ENCODE results near the gene GLS. TPM values are rescaled to one million over a fixed set of nuclear protein-coding genes. Genes with fewer than 3 reads are reported as not detected.
A peak's percentile ranks its signal among the peaks of the same experiment; 100 is the strongest.

GLS gene
- total RNA-seq, 2 experiments from 2014 or later, result 175 to 187 TPM

DNA sequence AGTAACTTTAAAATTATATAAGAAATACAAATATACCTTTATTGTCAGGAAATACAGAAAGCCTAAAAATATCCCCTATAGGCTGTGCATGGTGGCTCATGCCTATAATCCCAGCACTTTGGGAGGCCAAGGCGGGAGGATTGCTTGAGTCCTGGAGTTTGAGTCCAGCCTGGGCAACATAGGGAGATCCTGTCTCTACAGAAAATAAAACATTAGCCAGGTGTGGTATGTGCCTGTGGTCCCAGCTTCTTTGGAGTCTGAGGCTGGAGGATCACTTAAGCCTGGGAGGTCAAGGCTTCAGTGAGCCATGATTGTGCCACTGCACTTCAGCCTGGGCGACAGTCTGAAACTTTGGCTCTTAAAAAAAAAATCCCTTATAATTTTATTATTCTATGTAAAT is 29.1 kb downstream of the GLS start:
- Mint-ChIP-seq H3K36me3 (peaks cover 30% of the 10 kb centered on the region), H3K27me3 (no peaks in the 10 kb centered on the region), H3K9me3 (no peaks in the 10 kb centered on the region), H3K4me3 (no peak overlapping the region), H3K4me1 (peaks cover 17% of the 10 kb centered on the region), H3K27ac (no peak overlapping the region)
- POLR2A ChIA-PET, result no interaction called here
- ATAC-seq (ENCODE audit: low read depth), result no peak
- DNase-seq, result no peak

DNA sequence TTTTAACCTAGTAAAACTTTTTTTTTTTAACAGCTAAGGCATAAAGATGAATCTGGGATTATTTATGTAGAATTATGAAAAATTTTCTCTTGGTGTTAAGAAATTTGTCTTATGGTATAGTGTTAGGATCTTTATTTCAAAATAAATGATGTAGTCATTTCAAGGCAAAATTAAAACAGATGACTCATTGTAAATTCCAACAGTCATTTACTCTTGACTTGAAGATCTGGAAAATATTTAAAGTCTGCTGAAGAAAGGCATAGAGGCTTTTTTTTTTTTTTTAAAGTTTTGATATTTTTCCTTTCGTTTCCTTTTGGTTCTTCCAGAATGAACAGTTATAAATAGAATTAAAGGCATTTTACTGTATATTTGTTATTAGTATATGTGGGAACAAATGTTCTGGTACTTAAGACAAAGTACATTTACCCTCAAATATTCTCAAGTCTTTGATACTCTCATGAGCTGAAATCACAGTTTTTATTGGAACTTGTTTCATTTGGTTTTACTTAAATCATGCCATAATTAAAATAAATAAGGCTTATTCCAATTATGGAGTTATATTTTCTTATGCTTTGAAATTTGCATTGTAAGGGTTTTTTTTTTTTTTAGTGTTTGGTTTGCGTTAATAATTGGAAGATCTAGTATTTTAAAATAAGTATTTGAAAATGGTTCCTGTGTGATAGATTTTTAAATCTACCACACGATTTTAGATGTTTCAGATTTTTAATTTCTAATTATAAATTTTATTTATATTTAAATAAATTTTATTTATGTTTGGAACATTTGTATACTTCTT is 29.9 kb downstream of the GLS start:
- ATAC-seq (ENCODE audit: low read depth) (no peak), DNase-seq (no peak)
- no peak overlapping the region for H3K27ac Mint-ChIP-seq
- H3K36me3 Mint-ChIP-seq, result peaks cover 29% of the 10 kb centered on the region
- no peaks in the 10 kb centered on the region for H3K27me3 Mint-ChIP-seq
- POLR2A ChIA-PET, result no interaction called here
- H3K9me3 Mint-ChIP-seq, result no peaks in the 10 kb centered on the region
- H3K4me3 Mint-ChIP-seq, result no peak overlapping the region
- peaks cover 17% of the 10 kb centered on the region for H3K4me1 Mint-ChIP-seq

GRCh38 chr2:190911813-190912212 is 31.2 kb downstream of the GLS start:
- Mint-ChIP-seq H3K9me3 (no peaks in the 10 kb centered on the region), H3K27me3 (no peaks in the 10 kb centered on the region), H3K4me1 (peaks cover 23% of the 10 kb centered on the region), H3K36me3 (peaks cover 37% of the 10 kb centered on the region), H3K27ac (no peak overlapping the region), H3K4me3 (no peak overlapping the region)
- no peak for DNase-seq
- POLR2A ChIA-PET, result interaction anchor here (0.9 kb wide), 1 partner anchor 30 kb away, joined by 4 read pairs; no protein-coding TSS in a partner anchor
- peak; percentile 16 for ATAC-seq (ENCODE audit: low read depth)

DNA sequence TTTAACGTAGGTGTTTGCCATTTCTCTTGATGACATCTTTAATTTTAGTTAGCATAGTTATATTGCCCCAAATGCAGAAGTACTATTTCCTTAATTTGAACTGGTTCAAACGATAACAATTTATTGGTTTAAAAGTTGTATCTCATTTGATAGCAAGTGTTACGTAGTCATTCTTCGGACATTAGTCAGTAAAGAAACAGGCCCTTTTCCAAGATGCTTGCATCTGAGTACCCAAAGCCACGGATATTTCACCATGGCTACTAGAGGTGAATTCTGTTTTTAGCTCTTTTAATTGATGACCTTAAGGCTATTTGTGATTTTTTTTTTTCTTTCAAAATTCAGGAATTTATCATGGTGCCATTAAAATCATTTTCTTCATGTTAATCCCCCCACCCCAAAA is 32.1 kb downstream of the GLS start:
- POLR2A ChIA-PET, result no interaction called here
- Mint-ChIP-seq H3K4me3 (no peak overlapping the region), H3K27me3 (no peaks in the 10 kb centered on the region), H3K9me3 (peaks cover 2% of the 10 kb centered on the region), H3K36me3 (peaks cover 42% of the 10 kb centered on the region), H3K4me1 (peaks cover 28% of the 10 kb centered on the region), H3K27ac (no peak overlapping the region)
- no peak for DNase-seq
- no peak for ATAC-seq (ENCODE audit: low read depth)

DNA sequence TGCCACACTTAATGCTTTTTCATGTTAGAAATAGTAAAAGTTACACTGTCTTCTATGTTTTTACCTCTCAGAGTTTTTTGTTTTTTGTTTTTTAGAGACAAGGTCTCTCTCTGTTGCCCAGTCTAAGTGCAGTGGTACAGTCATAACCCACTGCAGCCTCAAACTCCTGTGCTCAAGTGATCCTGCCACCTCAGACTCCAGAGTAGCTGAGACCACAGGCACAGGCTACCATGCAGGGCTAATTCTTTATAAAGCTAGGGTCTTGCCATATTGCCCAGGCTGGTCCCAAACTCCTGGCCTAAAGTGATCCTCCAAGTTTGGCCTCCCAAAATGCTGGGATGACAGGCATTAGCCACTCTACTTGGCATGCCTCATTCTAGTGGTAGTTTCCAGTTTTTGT is 33.1 kb downstream of the GLS start:
- no peak for DNase-seq
- no peaks in the 10 kb centered on the region for H3K27me3 Mint-ChIP-seq
- H3K4me3 Mint-ChIP-seq, result no peak overlapping the region
- POLR2A ChIA-PET, result interaction anchor here (1.4 kb wide), 1 partner anchor 32 kb away, joined by 3 read pairs; no protein-coding TSS in a partner anchor
- H3K36me3 Mint-ChIP-seq, result peaks cover 49% of the 10 kb centered on the region
- peaks cover 25% of the 10 kb centered on the region for H3K4me1 Mint-ChIP-seq
- no peak overlapping the region for H3K27ac Mint-ChIP-seq
- peaks cover 4% of the 10 kb centered on the region for H3K9me3 Mint-ChIP-seq
- ATAC-seq (ENCODE audit: low read depth), result no peak

DNA sequence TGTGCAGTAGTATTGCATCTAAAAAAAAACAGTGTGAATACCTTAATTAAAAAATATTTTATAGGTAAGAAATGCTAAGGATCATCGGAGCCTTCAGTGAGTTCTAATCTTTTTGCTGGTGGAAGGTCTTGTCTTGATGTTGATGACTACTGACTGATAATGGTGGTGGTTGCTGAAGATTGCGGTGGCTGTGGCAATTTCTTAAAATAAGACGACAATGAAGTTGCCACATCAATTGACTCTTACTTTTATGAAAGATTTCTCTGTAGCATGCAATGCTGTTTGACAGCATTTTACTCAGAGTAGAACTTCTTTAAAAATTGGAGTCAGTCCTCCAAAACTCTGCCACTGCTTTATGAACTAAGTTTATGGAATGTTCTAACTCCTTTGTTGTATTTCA is 36.2 kb downstream of the GLS start:
- DNase-seq, result no peak
- Mint-ChIP-seq H3K36me3 (peaks cover 49% of the 10 kb centered on the region), H3K4me3 (peak overlapping the region; percentile 42), H3K4me1 (peaks cover 22% of the 10 kb centered on the region), H3K9me3 (peaks cover 4% of the 10 kb centered on the region), H3K27ac (peak overlapping the region; percentile 58), H3K27me3 (no peaks in the 10 kb centered on the region)
- ATAC-seq (ENCODE audit: low read depth), result peak; percentile 60
- POLR2A ChIA-PET, result no interaction called here

- DNase-seq (no peak), ATAC-seq (ENCODE audit: low read depth) (no peak)
- Mint-ChIP-seq H3K9me3 (peaks cover 4% of the 10 kb centered on the region), H3K36me3 (peaks cover 55% of the 10 kb centered on the region), H3K27me3 (no peaks in the 10 kb centered on the region), H3K4me1 (peaks cover 18% of the 10 kb centered on the region), H3K4me3 (no peak overlapping the region), H3K27ac (no peak overlapping the region)
- POLR2A ChIA-PET, result no interaction called here
These were observed 39.5 kb downstream of the GLS start for GRCh38 chr2:190920085-190920484.

DNA sequence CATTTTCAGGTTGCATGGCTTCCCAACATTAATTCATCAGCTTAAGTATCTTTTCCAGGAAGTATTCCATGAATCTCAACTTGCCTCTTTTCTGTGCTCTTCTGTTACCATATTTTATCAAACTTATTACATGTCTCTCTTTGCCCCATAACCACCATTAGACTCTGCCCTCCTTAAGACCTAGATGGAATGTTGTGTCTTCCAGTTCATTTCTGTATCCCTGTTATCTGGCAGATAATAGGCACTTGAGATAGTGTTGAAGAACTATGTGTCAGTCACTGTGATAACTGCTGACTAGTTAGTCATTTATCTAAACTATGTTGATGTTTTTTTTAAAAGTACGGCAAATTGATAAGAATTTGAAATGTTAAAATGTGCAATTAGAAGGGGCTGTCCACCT is 41.8 kb downstream of the GLS start:
- Mint-ChIP-seq H3K9me3 (peaks cover 1% of the 10 kb centered on the region), H3K4me3 (no peak overlapping the region), H3K4me1 (peaks cover 7% of the 10 kb centered on the region), H3K27me3 (no peaks in the 10 kb centered on the region), H3K27ac (no peak overlapping the region), H3K36me3 (peaks cover 51% of the 10 kb centered on the region)
- no peak for DNase-seq
- ATAC-seq (ENCODE audit: low read depth), result no peak
- POLR2A ChIA-PET, result no interaction called here

DNA sequence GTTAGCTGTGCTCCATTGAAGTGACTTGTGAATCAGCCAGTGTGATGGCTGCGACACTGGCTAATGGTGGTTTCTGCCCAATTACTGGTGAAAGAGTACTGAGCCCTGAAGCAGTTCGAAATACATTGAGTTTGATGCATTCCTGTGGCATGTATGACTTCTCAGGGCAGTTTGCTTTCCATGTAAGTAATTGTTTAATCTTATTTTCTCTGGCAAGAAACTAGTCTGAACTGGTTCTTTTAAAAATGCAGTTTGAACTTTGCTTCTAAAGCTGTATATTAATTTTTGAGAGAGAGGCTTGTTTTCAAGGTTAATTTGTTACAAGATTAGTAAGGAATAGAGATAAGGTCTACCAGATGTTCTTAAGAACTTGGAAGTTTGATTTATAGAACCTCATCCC is 46.7 kb downstream of the GLS start:
- ATAC-seq (ENCODE audit: low read depth), result no peak
- Mint-ChIP-seq H3K4me1 (peaks cover 4% of the 10 kb centered on the region), H3K9me3 (no peaks in the 10 kb centered on the region), H3K27ac (no peak overlapping the region), H3K36me3 (peaks cover 48% of the 10 kb centered on the region), H3K27me3 (no peaks in the 10 kb centered on the region), H3K4me3 (no peak overlapping the region)
- POLR2A ChIA-PET, result no interaction called here
- DNase-seq, result no peak

DNA sequence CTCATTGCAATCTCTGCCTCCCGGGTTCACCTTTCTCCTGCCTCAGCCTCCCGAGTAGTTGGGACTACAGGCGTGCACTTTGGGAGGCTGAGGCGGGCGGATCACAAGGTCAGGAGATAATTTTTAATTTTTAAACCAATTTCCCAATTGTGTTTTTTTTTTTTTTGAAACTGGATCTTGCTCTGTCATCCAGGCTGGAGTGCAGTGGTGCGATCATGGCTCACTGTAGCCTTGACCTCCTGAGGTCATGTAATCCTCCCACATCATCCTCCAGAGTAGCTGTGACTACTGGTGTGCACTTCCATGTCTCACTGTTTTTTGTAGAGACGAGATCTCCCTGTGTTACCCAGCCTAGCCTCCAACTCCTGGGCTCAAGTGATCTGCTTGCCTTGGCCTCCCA is 49.3 kb downstream of the GLS start:
- Mint-ChIP-seq H3K4me3 (no peak overlapping the region), H3K9me3 (no peaks in the 10 kb centered on the region), H3K27me3 (no peaks in the 10 kb centered on the region), H3K36me3 (peaks cover 37% of the 10 kb centered on the region), H3K27ac (no peak overlapping the region), H3K4me1 (peaks cover 4% of the 10 kb centered on the region)
- ATAC-seq (ENCODE audit: low read depth) (no peak), DNase-seq (no peak)
- POLR2A ChIA-PET, result interaction anchor here (0.7 kb wide), 1 partner anchor 51 kb away, joined by 4 read pairs; no protein-coding TSS in a partner anchor

- peaks cover 35% of the 10 kb centered on the region for H3K36me3 Mint-ChIP-seq
- POLR2A ChIA-PET, result no interaction called here
- H3K27me3 Mint-ChIP-seq, result no peaks in the 10 kb centered on the region
- DNase-seq, result no peak
- no peak overlapping the region for H3K27ac Mint-ChIP-seq
- no peaks in the 10 kb centered on the region for H3K9me3 Mint-ChIP-seq
- ATAC-seq (ENCODE audit: low read depth), result no peak
- H3K4me1 Mint-ChIP-seq, result peaks cover 4% of the 10 kb centered on the region
- H3K4me3 Mint-ChIP-seq, result no peak overlapping the region
These were observed 49.8 kb downstream of the GLS start for GRCh38 chr2:190930411-190930810.

DNA sequence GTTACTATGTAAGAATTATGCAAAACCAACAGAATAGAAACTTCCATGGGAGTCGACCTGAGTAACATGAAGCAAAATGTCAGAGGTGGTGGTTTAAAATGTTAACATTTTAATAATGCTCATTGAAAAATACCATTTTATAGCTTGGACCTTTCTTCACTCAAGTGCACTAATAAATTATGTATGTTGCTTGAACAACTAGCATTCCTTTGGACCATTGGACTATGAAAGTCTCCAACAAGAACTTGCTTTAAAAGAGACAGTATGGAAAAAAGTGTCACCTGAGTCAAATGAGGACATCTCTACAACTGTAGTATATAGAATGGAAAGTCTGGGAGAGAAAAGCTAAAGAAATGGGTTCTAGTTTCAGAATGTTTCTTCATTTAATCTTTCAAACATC is 51.9 kb downstream of the GLS start:
- H3K27me3 Mint-ChIP-seq, result no peaks in the 10 kb centered on the region
- no peak for DNase-seq
- POLR2A ChIA-PET, result no interaction called here
- no peaks in the 10 kb centered on the region for H3K9me3 Mint-ChIP-seq
- H3K36me3 Mint-ChIP-seq, result peaks cover 29% of the 10 kb centered on the region
- H3K27ac Mint-ChIP-seq, result no peak overlapping the region
- H3K4me1 Mint-ChIP-seq, result peaks cover 4% of the 10 kb centered on the region
- no peak for ATAC-seq (ENCODE audit: low read depth)
- H3K4me3 Mint-ChIP-seq, result no peak overlapping the region

DNA sequence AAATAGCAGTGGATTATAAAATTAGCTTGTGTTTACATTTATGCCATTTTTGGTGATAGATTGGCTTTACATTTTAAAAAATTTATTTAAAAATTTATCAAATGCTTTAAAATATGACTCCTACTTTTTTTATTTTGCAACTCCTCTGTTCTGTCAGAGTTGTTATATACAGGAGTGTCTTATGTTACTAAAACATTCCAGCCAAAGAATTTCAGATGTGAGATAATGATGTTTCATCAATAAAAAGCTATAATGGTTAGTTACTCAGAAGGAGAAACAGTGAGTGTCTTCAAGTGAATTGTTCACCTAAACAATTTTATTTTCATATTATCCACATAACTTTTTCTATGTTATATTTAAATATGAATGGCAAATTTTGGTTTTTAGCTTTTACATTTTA is 52.7 kb downstream of the GLS start:
- Mint-ChIP-seq H3K27me3 (no peaks in the 10 kb centered on the region), H3K27ac (no peak overlapping the region)
- no peak for DNase-seq

GRCh38 chr2:190935054-190935453 is 54.4 kb downstream of the GLS start:
- DNase-seq (no peak), ATAC-seq (ENCODE audit: low read depth) (no peak)
- POLR2A ChIA-PET, result no interaction called here
- Mint-ChIP-seq H3K4me1 (peaks cover 4% of the 10 kb centered on the region), H3K36me3 (peaks cover 21% of the 10 kb centered on the region), H3K27ac (no peak overlapping the region), H3K4me3 (no peak overlapping the region), H3K27me3 (no peaks in the 10 kb centered on the region), H3K9me3 (no peaks in the 10 kb centered on the region)

More for the DNA sequence above, 52.7 kb downstream of the GLS start:
- POLR2A ChIA-PET, result no interaction called here
- no peak for ATAC-seq (ENCODE audit: low read depth)
- Mint-ChIP-seq H3K4me3 (no peak overlapping the region), H3K36me3 (peaks cover 26% of the 10 kb centered on the region), H3K4me1 (peaks cover 4% of the 10 kb centered on the region), H3K9me3 (no peaks in the 10 kb centered on the region)

Measured in activated naive CD8-positive, alpha-beta T cell treated with anti-CD3 and anti-CD28 coated beads, Interleukin-2, amount 10 ng/mL, durations not matched to agents 7 days and 5 days (primary cell).